Sciatic nerve (tissue), 2 donors: ENCODE measurements around the gene MAN2C1. TPM values are rescaled to one million over a fixed set of nuclear protein-coding genes. Genes with fewer than 3 reads are reported as not detected.
A peak's percentile ranks its signal among the peaks of the same experiment; 100 is the strongest.
"Not testable (repeated sequence)": the region's sequence is repeated elsewhere in the genome, so short reads cannot be mapped to it uniquely, and the experiment has no call there.

ENCODE experiments used
- ATAC-seq: fragments of 200-7000 bp; cut with Tn5 transposase; one replicate; pipeline ENCODE4 v1.9.1; 2020; ENCODE audit warnings: mild to moderate bottlenecking, moderate library complexity
- DNase-seq: peaks from one replicate; pipeline ENCODE4 v3.0.0-alpha.2; 2020; ENCODE audit warnings: low spot score
- intact Hi-C: fragments of 100-400 bp; cut with DNase I; formaldehyde crosslinking; loops from one replicate; pipeline ENCODE4 v1.14.2; 2022
- total RNA-seq: library from RNA; stranded (reverse); fragmentation: NEBNext Ultra II Directional; extraction: Animal tissue kit (Norgen Biotek cat#: 25700); gene quantifications from one replicate; pipeline ENCODE4 v1.2.1, GENCODE V29; 2021
- donor health status: DM: no; HTN: no; CAD: no.
- donor health status: DM: no; HTN: no; CAD: no.

The MAN2C1 gene
- total RNA-seq, 1 donor from 2014 or later: 231 TPM

DNA sequence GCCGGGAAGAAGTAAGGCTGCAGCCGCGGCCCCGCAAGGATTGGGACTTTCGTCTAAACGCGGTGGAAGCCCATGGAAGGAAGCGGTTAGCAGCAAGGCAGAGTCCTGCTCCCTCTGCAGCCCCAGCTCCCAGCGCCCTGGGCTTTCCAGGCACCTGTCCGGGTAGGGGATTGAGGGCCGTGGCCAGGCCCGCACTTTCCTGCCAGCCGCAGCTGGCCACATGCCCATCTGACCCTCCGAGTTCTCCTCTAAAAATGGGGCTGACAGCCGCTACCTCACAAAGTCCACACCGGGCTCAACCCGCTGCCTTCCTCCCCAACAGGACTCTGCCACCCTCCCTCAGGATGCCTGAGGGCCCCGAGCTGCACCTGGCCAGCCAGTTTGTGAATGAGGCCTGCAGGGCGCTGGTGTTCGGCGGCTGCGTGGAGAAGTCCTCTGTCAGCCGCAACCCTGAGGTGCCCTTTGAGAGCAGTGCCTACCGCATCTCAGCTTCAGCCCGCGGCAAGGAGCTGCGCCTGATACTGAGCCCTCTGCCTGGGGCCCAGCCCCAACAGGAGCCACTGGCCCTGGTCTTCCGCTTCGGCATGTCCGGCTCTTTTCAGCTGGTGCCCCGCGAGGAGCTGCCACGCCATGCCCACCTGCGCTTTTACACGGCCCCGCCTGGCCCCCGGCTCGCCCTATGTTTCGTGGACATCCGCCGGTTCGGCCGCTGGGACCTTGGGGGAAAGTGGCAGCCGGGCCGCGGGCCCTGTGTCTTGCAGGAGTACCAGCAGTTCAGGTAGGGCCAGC lies 19.7 kb downstream of the MAN2C1 start:
- no peak for DNase-seq
- intact Hi-C loops: no loop called here
- ATAC-seq: peak; percentile 14

DNA sequence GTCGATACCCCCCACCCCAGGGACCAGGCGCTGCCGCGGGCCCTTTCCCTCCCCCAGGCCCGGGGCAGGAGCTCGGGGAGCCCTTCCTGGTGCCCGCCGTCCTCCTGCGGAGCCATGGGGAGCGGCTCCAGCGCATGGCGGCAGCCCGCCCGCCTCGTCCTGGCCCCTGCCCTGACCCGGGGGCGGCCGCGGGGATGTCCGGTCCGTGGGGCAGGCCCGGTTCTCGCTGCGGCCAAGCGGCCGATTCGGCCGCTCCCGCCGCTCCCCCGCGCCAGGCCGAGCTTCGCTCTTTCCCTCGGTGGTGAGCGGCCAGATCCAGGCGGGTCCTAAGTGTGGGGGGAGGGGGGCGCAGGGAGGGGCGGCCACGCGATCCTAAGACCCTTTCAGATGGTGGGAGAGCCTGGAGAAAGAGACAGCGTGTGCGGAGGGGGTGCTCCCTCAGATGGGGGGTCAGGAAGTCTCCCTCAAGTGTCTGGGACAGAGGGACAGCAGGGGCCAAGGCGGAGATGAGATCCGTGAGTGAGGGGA lies 20.3 kb downstream of the MAN2C1 start:
- DNase-seq (no peak), ATAC-seq (peak; percentile 47)
- intact Hi-C loops: no loop called here

DNA sequence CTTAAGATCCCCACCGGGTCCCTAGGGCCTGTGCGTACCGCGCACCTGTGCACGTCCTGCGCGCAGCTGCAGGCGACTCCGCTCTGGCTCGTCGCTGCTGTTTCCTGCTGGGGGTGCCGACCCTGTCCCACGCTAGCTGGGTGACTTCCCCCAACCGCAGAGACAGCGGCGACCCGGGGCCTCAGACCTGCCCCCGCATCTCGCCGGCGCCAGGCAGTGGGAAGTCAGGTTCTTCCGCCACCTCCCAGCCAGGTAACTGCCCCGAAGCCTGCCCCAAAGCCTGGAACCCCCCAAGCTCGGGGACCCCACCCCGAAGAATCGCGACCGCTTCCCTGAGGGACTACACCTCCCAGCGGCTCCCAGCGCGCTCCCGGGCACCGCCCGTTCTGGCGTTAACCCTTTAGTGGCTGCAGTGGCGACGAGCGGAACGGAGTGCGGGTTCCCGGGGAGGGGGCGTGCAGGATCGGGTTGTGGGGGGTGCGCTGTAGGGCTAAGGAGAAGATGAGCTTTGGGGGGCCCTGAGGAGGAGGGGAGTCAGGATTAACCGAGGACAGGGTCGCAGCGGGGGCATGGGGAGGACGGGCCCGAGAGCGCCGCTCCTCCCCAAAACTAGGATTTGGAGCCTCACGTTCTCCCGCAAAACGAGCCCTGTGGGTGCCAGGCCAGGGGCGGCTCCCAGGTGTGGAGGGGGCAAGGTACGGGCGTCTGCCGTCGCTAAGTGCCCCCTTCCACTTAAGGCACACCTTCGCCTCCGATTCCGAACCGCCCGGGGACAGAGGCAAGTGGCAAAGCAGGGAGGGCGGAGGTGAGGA lies 21.0 kb downstream of the MAN2C1 start:
- peak; percentile 74 for ATAC-seq
- DNase-seq: peak; percentile 82
- intact Hi-C loops: no loop called here

DNA sequence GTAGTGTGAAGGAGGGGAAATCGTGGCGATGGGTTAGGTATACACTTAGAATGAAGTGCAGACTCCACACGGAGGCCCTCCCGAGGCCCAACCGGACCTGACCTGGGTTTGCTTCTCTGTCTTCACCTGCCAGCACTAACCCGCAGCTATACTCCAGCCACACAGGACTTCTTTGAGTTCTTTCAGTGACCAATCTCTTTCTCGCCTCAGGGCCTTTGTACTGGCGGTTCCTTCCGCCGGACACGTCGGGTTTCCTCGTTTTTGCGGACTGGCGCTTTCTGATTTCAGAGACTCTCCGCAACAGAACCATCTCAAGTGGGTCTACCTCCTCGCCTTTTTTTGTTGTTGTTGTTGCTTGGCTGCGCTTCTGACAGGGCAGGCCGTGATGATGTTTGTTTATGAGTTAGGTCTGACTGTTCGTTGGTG lies 21.6 kb downstream of the MAN2C1 start, which contains the start of gene NEIL1:
NEIL1 (plus strand) TSS at position 244 of the 426 bp plus-strand sequence. CDS start 1,867 bp downstream, outside the sequence.
- ATAC-seq (no peak), DNase-seq (no peak)
- intact Hi-C loops: no loop called here

DNA sequence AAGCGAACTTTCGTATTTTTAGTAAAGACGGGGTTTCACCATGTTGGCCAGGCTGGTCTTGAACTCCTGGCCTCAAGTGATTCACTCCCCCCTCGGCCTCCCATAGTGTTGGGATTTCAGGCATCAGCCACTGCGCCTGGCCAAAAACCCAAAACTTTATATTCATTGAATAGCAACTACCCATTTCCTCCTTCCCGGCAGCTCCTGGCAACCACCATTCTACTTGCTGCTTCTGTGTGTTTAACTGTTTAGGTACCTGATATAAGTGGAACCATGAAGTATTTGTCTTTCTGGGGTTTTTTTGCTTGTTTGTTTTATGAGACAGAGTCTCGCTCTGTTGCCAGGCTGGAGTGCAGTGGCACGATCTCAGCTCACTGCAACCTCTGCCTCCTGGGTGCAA lies 24.5 kb downstream of the MAN2C1 start:
- ATAC-seq, intact Hi-C loops, DNase-seq: not testable (repeated sequence)

DNA sequence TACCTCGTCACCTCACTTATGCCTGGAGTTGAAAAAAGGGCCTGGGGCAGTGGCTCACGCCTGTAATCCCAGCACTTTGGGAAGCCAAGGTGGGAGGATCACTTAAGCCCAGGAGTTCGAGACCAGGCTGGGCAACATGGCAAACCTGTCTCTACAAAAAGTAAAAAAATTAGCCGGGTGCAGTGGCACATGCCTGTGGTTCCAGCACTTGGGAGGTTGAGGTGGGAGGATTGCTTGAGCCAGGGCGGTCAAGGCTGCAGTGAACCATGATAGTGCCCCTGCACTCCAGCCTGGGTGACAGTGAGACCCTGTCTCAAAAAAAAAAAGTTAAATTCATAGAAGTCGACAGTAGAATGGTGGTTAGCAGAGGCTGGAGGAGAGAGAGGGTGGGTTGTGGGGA lies 26.2 kb downstream of the MAN2C1 start:
- DNase-seq: no peak
- intact Hi-C loops: no loop called here
- ATAC-seq: no peak

DNA sequence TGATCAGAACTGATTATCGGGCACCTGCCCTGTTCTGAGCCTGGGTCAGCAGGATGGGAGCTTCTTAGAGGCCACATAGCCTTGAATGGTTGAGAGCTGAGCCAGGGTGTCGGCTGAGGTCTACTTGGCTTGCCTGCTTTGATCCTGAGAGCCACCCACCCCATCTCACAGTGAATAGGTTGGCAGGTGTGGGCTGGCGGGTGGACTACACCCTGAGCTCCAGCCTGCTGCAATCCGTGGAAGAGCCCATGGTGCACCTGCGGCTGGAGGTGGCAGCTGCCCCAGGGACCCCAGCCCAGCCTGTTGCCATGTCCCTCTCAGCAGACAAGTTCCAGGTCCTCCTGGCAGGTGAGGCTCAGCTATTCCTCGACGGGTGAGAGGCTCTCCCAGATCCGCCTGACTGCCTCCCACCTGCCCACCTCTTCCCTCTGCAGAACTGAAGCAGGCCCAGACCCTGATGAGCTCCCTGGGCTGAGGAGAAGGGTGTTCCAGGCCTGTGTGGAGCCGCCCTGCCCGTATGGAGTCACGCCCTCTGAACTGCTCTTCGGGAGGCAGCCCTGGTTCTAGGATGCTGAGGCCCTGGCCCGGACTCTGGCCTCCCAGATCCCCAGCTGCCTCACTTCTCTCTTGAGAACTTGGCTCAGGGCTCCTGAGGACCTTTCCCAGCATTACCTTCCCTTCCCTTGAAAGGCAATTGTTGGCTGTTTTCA lies 28.7 kb downstream of the MAN2C1 start:
- DNase-seq: no peak
- intact Hi-C loops: no loop called here
- no peak for ATAC-seq

DNA sequence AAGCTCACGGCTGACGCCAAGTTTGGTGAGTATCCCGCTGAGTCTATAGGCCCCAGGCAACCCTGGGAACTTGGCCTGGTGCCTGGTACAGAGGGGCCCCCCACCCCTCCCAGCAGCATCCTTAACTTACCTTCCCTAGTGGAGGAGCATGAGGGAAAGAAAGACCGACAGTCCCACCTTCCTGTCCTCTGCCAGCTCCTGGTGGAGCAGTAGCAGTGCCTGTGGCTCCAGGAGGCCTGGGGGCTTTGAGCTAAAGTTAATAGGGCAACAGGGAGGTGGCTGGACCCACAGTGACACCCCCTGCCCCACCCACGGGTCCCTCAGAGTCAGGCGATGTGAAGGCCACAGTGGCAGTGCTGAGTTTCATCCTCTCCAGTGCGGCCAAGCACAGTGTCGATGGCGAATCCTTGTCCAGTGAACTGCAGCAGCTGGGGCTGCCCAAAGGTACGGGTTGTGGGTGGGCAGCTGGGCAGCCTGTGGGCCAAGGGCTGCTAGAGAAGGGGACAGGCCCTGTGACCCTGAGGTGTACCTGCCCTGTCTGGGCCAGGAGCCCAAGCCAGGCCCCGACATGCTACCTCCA lies 29.7 kb downstream of the MAN2C1 start:
- no peak for ATAC-seq
- intact Hi-C loops: no loop called here
- DNase-seq: no peak

DNA sequence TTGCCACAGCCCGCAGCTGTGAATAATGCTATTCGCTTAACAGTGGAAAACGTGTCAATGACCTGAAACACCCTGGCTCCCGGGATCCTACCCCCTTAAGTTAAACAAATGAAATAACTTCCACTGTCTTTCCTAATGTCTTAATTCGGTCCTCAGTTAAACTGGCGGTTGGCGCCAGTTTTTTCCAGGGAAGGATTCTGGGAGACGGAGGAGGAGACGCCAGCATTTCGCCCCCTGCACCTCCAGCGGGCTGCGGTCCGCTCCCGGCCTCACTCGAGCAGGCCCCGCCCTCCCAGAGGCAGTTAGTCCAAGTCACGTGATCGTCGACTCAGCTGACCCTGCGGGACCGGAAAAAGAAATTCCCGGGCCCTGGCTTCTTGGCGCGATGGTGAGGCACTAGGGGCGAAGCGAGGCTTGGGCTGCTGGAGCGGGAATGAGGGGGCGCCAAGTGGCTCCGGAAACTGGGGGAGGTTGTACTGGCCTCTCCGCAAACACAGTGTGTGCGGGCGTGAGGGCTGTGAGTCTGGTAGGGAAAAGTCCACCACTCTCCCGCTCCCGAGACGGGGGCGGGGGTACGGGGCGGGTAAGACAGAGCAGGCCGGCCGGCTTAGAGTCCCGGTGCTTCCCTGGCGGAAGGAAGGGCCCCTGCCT lies 32.6 kb downstream of the MAN2C1 start, which contains the start of gene COMMD4:
COMMD4 (plus strand) TSS at position 359 of the 651 bp plus-strand sequence; CDS start at position 386, 27 bp downstream.
- DNase-seq: peak; percentile 99

DNA sequence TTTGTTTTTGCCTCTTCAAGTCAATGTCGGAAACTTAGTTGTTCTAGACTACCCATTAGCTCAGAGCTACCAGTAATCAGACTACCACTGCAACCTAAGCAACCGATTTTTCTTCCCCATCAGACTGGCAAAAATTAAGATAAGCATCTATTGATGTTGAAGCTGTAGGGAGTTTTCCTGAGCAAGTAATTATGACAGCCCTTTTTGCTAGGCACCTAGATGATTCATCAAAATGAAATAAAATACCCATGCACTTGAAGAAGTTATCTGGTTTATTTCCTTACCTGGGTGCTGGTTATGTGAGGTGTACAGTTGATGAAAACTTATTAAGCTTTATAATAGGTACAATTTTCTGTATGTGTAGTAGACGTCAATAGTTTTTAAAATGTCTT lies 33.1 kb downstream of the MAN2C1 start:
- intact Hi-C loops: no loop called here
- no peak for ATAC-seq
- DNase-seq: no peak

More for the DNA sequence above, 32.6 kb downstream of the MAN2C1 start, which contains the start of gene COMMD4:
- intact Hi-C loops: no loop called here
- ATAC-seq: peak; percentile 97

DNA sequence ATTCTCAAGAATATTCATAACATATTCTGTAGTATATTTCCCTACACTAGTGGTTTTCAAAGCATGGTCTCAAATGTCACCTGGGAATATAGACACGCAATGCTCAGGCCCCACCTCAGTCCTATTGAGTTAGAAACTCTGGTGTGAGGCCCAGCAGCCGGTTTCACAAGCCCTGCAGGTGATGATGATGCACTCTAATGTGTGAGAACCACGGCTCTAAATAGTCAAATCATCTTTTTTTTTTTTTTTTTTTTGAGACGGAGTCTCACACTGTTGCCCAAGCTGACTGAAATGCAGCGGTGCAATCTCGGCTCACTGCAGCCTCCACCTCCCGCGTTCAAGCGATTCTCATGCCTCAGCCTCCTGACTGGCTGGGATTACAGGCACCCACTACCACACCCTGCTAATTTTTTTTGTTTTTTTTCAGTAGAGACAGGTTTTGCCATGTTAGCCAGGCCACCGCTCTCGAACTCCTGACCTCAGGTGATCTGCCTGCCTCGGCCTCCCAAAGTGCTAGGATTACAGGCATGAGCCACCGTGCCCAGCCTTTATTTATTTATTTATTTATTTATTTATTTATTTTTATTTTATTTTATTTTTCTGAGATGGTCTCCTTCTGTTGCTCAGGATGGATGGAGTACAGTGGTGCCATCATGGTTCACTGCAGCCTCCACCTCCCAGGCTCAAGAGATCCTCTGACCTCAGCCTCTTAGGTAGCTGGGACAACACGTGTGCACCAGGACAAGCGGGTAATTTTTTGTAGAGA lies 34.6 kb downstream of the MAN2C1 start:
- not testable (repeated sequence) for ATAC-seq, DNase-seq
- intact Hi-C loops: loop anchor here (5.0 kb wide), 1 partner anchor 1997 kb away; no protein-coding TSS in a partner anchor

DNA sequence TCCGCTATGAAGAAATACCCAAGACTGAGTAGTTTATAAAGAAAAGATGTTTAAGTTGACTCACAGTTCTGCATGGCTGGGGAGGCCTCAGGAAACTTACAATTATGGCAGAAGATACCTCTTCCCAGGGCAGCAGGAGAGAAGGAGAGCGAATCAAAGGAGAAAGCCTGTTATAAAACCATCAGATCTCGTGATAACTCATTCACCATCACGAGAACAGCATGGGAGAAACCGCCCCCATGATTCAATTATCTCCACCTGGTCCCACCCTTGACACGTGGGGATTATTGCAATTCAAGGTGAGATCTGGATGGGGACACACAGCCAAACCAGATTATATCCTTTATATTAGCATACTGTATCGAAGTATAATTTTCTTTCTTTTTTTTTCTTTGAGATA lies 36.3 kb downstream of the MAN2C1 start:
- DNase-seq, ATAC-seq: not testable (repeated sequence)
- intact Hi-C loops: loop anchor here (5.0 kb wide), 1 partner anchor 1995 kb away; no protein-coding TSS in a partner anchor

DNA sequence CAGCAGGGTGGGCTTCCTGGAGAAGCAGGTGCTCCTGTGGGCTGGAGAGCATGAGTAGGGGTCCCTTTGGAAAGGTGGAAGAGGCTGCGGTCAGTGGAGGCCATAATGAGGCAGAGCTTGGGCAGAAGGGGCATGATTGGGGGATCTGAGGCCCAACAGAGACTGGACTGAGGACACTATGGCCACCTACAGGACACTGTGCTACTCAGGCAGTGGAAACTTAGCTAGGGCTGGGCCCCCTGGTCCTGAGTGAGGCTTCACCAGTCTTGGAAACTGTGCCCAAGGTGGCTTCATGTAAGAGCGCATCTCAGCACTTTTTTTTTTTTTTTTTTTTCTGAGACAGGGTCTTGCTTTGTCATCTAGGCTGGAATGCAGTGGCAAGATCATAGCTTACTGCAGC lies 38.8 kb downstream of the MAN2C1 start:
- intact Hi-C loops: no loop called here
- DNase-seq (no peak), ATAC-seq (no peak)

DNA sequence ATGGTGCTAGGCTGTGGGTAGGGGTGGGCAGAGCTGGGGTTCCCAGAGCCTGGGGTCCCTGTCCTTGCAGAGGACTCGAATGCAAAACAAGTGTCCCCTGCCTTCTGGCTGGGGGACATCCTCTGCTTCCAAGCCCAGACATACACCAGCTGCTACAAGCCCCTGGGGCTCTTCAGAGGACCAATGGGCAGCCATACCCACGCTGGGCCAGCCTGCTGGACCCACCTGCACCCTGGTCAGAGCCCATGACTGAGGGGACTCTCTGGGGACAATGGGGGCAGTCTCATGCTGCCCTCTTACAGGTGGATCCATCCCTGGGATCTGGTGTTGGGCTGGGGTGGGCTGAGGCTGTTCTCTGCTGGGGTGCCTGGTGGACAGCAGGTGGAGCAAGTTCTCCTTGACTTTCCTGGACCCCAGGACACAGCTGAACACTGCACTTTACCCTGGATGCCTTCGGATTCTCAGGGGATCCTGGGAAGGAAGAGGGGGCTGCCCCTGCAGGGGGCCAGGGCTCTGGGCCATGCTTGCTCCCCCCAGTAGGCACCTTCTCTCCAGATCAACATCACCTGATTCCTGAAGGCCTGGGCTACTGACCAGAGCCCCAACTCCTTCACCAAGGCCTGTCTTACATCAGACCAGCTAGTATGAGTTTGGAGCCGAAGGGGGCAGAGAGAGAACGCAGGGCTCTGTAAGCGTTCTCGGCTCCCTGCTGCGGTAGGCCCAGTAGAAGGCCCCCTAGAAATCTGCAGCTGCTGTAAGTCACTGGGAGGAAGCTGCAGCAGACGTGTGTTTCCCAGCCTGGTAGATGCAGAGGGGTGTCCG lies 39.7 kb downstream of the MAN2C1 start:
- intact Hi-C loops: no loop called here
- ATAC-seq (no peak), DNase-seq (no peak)

DNA sequence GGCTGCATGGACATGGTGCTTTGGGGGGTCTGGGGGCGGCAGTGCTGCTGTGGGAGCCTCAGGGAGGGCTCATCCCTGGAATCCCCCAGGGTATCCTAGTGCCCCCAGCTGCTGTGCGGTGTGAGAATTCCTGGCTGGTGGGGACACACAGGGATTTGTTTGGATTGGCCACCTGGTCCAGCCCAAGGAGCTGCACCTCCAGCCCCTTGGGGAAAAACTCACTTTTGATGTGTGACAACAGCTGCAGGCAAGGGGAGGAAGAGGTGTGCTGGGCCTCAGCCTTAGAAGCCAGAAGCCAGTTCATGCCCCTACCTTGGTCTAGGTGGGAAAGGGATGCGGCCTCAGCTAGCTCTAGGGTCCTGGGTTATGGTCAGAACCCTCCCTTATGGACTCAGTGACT lies 40.9 kb downstream of the MAN2C1 start:
- intact Hi-C loops: no loop called here
- ATAC-seq: no peak
- DNase-seq: no peak

DNA sequence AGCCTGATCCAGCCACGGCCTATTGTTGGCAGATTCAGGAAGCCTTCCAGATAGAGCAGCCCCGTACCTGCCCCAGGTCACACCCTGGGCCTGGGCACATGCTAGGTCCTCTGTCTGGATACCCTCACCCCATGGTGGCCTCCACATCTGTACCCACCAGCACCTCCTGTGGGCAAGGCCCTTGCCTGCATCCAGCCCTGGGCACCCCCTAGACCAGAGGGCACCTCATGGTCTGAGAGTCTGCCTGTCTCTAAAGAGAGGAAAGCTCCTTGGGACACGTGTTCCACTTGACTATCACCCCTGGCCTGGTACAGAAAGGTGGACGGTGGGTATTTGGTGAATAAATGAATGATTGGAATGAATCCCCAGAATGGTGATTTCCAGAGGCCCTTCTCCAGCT lies 41.4 kb downstream of the MAN2C1 start:
- ATAC-seq (no peak), DNase-seq (no peak)
- intact Hi-C loops: no loop called here

DNA sequence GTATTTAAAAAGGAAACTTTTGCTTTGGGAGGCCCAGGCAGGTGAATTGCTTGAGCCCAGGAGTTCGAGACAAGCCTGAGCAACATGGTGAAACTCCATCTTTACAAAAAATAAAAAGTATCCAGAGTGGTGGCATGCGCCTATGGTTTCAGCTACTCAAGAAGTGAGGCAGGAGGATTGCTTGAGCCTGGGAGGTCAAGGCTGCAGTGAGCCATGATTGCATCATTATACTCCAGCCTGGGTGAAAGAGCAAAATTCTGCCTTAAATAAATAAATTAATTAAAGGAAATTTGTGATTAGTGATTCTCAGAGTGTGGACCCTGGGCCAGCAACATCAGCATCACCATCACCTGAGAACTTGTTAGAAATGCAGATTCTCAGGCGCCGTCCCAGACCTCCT lies 42.5 kb downstream of the MAN2C1 start:
- ATAC-seq (no peak), DNase-seq (no peak)
- intact Hi-C loops: no loop called here
